Measurements from ENCODE around the gene RPL21. TPM values are rescaled to one million over a fixed set of nuclear protein-coding genes. Genes with fewer than 3 reads are reported as not detected.

RPL21 gene
- total RNA-seq, 4 donors from 2014 or later, result 398 to 1,284 (median 964) TPM

GRCh38 chr13:27257648-27258253 lies 6.4 kb downstream of the RPL21 start:
- peaks cover 0 to 85% (median 26%) of the 10 kb centered on the region in 3 donors for H3K36me3 ChIP-seq
- TF ChIP-seq POLR2A (IDR thresholded peaks at IDR 0.05) (no peak), CTCF (IDR thresholded peaks at IDR 0.05) (no peak)
- no peak overlapping the region for H3K4me3 ChIP-seq
- no peak for DNase-seq
- intact Hi-C loops (cut with DNase I), result loop anchor here (10.0 kb wide), 1 partner anchor 83 kb away; the partner anchor contains the start of gene USP12
- H3K27me3 ChIP-seq, result no peaks in the 10 kb centered on the region
- peaks cover 10 to 69% (median 27%) of the 10 kb centered on the region in 3 donors for H3K4me1 ChIP-seq
- WGBS, 2 donors, result 84 to 85% methylated on average over 11 of the region's 11 CpGs
- no peaks in the 10 kb centered on the region for H3K9me3 ChIP-seq
- H3K27ac ChIP-seq, result no peak overlapping the region

GRCh38 chr13:27258637-27259386 lies 7.5 kb downstream of the RPL21 start:
- intact Hi-C loops (cut with DNase I), result loop anchor here (10.0 kb wide), 1 partner anchor 84 kb away; the partner anchor contains the start of gene USP12
- Histone ChIP-seq H3K9me3 (no peaks in the 10 kb centered on the region), H3K27ac (peak overlapping the region in 1 of 4 donors; percentile 23), H3K4me3 (no peak overlapping the region), H3K27me3 (no peaks in the 10 kb centered on the region), H3K4me1 (peaks cover 1 to 61% (median 16%) of the 10 kb centered on the region in 3 donors), H3K36me3 (peaks cover 0 to 85% (median 26%) of the 10 kb centered on the region in 3 donors)
- WGBS, 2 donors, result 93% methylated on average over 5 of the region's 5 CpGs
- no peak for DNase-seq
- TF ChIP-seq CTCF (IDR thresholded peaks at IDR 0.05), result no peak
- TF ChIP-seq POLR2A (IDR thresholded peaks at IDR 0.05), result no peak

GRCh38 chr13:27259831-27260230 lies 8.5 kb downstream of the RPL21 start:
- Histone ChIP-seq H3K9me3 (no peaks in the 10 kb centered on the region), H3K36me3 (peaks cover 0 to 75% (median 21%) of the 10 kb centered on the region in 3 donors), H3K4me1 (peaks cover 0 to 61% (median 8%) of the 10 kb centered on the region in 3 donors), H3K27ac (peak overlapping the region in 1 of 4 donors; percentile 17), H3K27me3 (no peaks in the 10 kb centered on the region), H3K4me3 (no peak overlapping the region)
- 52 to 60% methylated on average over 2 of the region's 2 CpGs for WGBS, 2 donors
- no peak for DNase-seq
- intact Hi-C loops (cut with DNase I), result loop anchor here (10.0 kb wide), 1 partner anchor 85 kb away; the partner anchor contains the start of gene USP12
- no peak for TF ChIP-seq CTCF (IDR thresholded peaks at IDR 0.05)
- TF ChIP-seq POLR2A (IDR thresholded peaks at IDR 0.05), result no peak

GRCh38 chr13:27261396-27261795 lies 10.0 kb downstream of the RPL21 start:
- H3K4me1 ChIP-seq, result peaks cover 0 to 58% (median 5%) of the 10 kb centered on the region in 3 donors
- H3K4me3 ChIP-seq, result no peak overlapping the region
- H3K9me3 ChIP-seq, result no peaks in the 10 kb centered on the region
- DNase-seq, result no peak
- H3K27me3 ChIP-seq, result no peaks in the 10 kb centered on the region
- 33 to 44% methylated on average over 5 of the region's 5 CpGs for WGBS, 2 donors
- peak overlapping the region in 1 of 4 donors; percentile 9 for H3K27ac ChIP-seq
- intact Hi-C loops (cut with DNase I), result no loop called here
- peaks cover 0 to 59% (median 12%) of the 10 kb centered on the region in 3 donors for H3K36me3 ChIP-seq
- no peak for TF ChIP-seq CTCF (IDR thresholded peaks at IDR 0.05)
- no peak for TF ChIP-seq POLR2A (IDR thresholded peaks at IDR 0.05)

GRCh38 chr13:27263438-27263837 lies 12.1 kb downstream of the RPL21 start:
- TF ChIP-seq POLR2A (IDR thresholded peaks at IDR 0.05) (no peak), CTCF (IDR thresholded peaks at IDR 0.05) (no peak)
- WGBS, 2 donors, result 51 to 71% methylated on average over 2 of the region's 2 CpGs
- no peak for DNase-seq
- Histone ChIP-seq H3K4me1 (peaks cover 4 to 64% (median 5%) of the 10 kb centered on the region in 3 donors), H3K4me3 (no peak overlapping the region), H3K27ac (no peak overlapping the region), H3K27me3 (no peaks in the 10 kb centered on the region), H3K9me3 (no peaks in the 10 kb centered on the region), H3K36me3 (peaks cover 0 to 39% (median 0%) of the 10 kb centered on the region in 3 donors)
- intact Hi-C loops (cut with DNase I), result no loop called here
